ENCODE measurements around the gene CHD8. TPM values are rescaled to one million over a fixed set of nuclear protein-coding genes. Genes with fewer than 3 reads are reported as not detected.

The CHD8 gene
- total and polyA plus RNA-seq, 2 experiments from 2014 or later, result 22.1 to 50.9 TPM

- Histone ChIP-seq H3K27ac (no peak overlapping the region), H3K36me3 (replicated peaks; ENCODE audit: insufficient read depth, low read depth) (peaks cover 9% of the 10 kb centered on the region), H3K4me1 (ENCODE audit: insufficient read depth) (no peaks in the 10 kb centered on the region)
Observed at GRCh38 chr14:21350539-21350938, 105.4 kb downstream of the CHD8 start.

GRCh38 chr14:21347201-21347600 lies 108.7 kb downstream of the CHD8 start:
- Histone ChIP-seq H3K79me2 (no peaks in the 10 kb centered on the region), H3K36me3 (replicated peaks; ENCODE audit: insufficient read depth, low read depth) (no peaks in the 10 kb centered on the region), H3K27ac (no peak overlapping the region), H3K4me2 (no peak overlapping the region), H3K4me1 (ENCODE audit: insufficient read depth) (no peaks in the 10 kb centered on the region), H3K4me3 (no peak overlapping the region), H3K27me3 (no peaks in the 10 kb centered on the region), H4K20me1 (ENCODE audit: insufficient read depth, poor library complexity, severe bottlenecking) (no peaks in the 10 kb centered on the region), H3K9me3 (ENCODE audit: low read depth) (no peaks in the 10 kb centered on the region), H3K9me2 (replicated peaks; ENCODE audit: insufficient read depth) (no peaks in the 10 kb centered on the region), H2AFZ (no peak overlapping the region)
- TF ChIP-seq EZH2 (IDR thresholded peaks at IDR 0.05; ENCODE audit: borderline replicate concordance), result no peak
- TF ChIP-seq CTCF (IDR thresholded peaks at IDR 0.05; ENCODE audit: poor library complexity), result no peak
- TF ChIP-seq EZH2phosphoT487 (IDR thresholded peaks at IDR 0.05; ENCODE audit: low read depth, severe bottlenecking, unreplicated experiment), result no peak
- no peak for DNase-seq (ENCODE audit: low spot score)
- WGBS (ENCODE audit: low lambda C conversion rate, missing lambda C conversion rate), result 79% methylated on average over 2 of the region's 2 CpGs

More at GRCh38 chr14:21350539-21350938, 105.4 kb downstream of the CHD8 start:
- H3K79me2 ChIP-seq, result no peaks in the 10 kb centered on the region
- H3K27me3 ChIP-seq, result no peaks in the 10 kb centered on the region
- H3K4me2 ChIP-seq, result no peak overlapping the region
- DNase-seq (ENCODE audit: low spot score), result no peak
- H3K9me2 ChIP-seq (replicated peaks; ENCODE audit: insufficient read depth), result no peaks in the 10 kb centered on the region
- H4K20me1 ChIP-seq (ENCODE audit: insufficient read depth, poor library complexity, severe bottlenecking), result no peaks in the 10 kb centered on the region
- WGBS (ENCODE audit: low lambda C conversion rate, missing lambda C conversion rate), result 16% methylated on average over 3 of the region's 3 CpGs
- TF ChIP-seq CTCF (IDR thresholded peaks at IDR 0.05; ENCODE audit: poor library complexity) (no peak), EZH2phosphoT487 (IDR thresholded peaks at IDR 0.05; ENCODE audit: low read depth, severe bottlenecking, unreplicated experiment) (no peak), EZH2 (IDR thresholded peaks at IDR 0.05; ENCODE audit: borderline replicate concordance) (no peak)
- H2AFZ ChIP-seq, result no peak overlapping the region
- no peak overlapping the region for H3K4me3 ChIP-seq
- no peaks in the 10 kb centered on the region for H3K9me3 ChIP-seq (ENCODE audit: low read depth)

DNA sequence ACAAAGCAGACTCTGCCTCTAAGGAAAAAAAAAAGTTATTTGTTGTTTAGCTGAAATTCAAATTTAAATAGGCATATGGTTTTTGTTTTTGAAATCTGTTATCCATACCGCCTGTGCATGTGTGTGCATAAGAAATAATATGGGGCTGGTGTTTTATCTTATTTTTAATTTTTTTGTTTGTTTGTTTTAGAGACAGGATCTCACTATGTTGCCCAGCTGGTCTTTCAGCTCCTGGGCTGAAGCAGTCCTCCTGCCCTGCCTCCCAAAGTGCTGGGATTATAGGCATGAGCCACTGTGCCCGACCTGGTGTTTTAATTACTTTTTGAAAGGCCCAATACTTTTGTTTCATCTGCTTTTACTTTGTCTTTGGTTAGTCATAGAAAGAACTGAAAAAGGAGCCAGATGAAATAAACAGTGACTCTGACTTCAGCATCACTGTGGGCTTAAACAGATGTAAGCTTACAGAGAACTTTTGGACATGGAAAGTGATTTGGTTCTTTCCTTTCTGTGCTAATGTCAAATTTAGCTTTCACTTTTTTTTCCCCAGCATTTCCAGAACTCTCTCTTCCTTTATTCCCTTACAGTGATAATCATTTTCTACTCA lies 109.3 kb downstream of the CHD8 start:
- H3K27me3 ChIP-seq, result no peaks in the 10 kb centered on the region
- no peaks in the 10 kb centered on the region for H3K9me2 ChIP-seq (replicated peaks; ENCODE audit: insufficient read depth)
- H3K9me3 ChIP-seq (ENCODE audit: low read depth), result no peaks in the 10 kb centered on the region
- no peak overlapping the region for H3K4me2 ChIP-seq
- H3K4me3 ChIP-seq, result no peak overlapping the region
- TF ChIP-seq EZH2 (IDR thresholded peaks at IDR 0.05; ENCODE audit: borderline replicate concordance) (no peak), EZH2phosphoT487 (IDR thresholded peaks at IDR 0.05; ENCODE audit: low read depth, severe bottlenecking, unreplicated experiment) (no peak), CTCF (IDR thresholded peaks at IDR 0.05; ENCODE audit: poor library complexity) (no peak)
- H3K27ac ChIP-seq, result no peak overlapping the region
- no peak for DNase-seq (ENCODE audit: low spot score)
- no peak overlapping the region for H2AFZ ChIP-seq
- H3K36me3 ChIP-seq (replicated peaks; ENCODE audit: insufficient read depth, low read depth), result no peaks in the 10 kb centered on the region
- WGBS (ENCODE audit: low lambda C conversion rate, missing lambda C conversion rate), result 77% methylated on average over 2 of the region's 2 CpGs
- H4K20me1 ChIP-seq (ENCODE audit: insufficient read depth, poor library complexity, severe bottlenecking), result no peaks in the 10 kb centered on the region
- H3K4me1 ChIP-seq (ENCODE audit: insufficient read depth), result no peaks in the 10 kb centered on the region
- H3K79me2 ChIP-seq, result no peaks in the 10 kb centered on the region
